Ovary (tissue), 9 donors: ENCODE data around the gene HSPA1B. TPM values are rescaled to one million over a fixed set of nuclear protein-coding genes. Genes with fewer than 3 reads are reported as not detected.
"Not testable (repeated sequence)": the region's sequence is repeated elsewhere in the genome, so short reads cannot be mapped to it uniquely, and the experiment has no call there.

Source experiments
- DNase-seq, 5 donors: peaks; one replicate each; pipeline ENCODE4 v3.0.0-alpha.2; 2019 to 2020
- H3K27ac ChIP-seq, 2 donors: fragments of 200-600 bp; one replicate each; pipeline versions ENCODE4 v1.5.1 to v1.8.0; 2019 to 2022
- H3K27me3 ChIP-seq: fragments of 200-600 bp; one replicate; pipeline ENCODE4 v1.8.0; 2022
- H3K36me3 ChIP-seq: fragments of 200-600 bp; sonication (generic); one replicate; pipeline ENCODE4 v1.5.1; 2019
- H3K4me1 ChIP-seq: one replicate; pipeline ENCODE4 v1.8.1; 2013; ENCODE audit warnings: mild to moderate bottlenecking, moderate library complexity; ENCODE audit not compliant: insufficient read depth
- H3K4me3 ChIP-seq: fragments of 200-600 bp; sonication (generic); one replicate; pipeline ENCODE4 v1.5.1; 2017
- H3K9me3 ChIP-seq, 2 donors: fragments of 200-600 bp in 1 of 2; sonication (generic) in 1 of 2; one replicate each; pipeline versions ENCODE4 v1.5.1 to v1.8.1; 2013 to 2019; ENCODE audit warnings: mild to moderate bottlenecking in 1 of 2, moderate library complexity in 1 of 2
- EP300 ChIP-seq: sonication (generic); formaldehyde crosslinking; IDR thresholded peaks from one replicate; pipeline ENCODE4 v1.6.1; 2017; ENCODE audit warnings: antibody characterized with exemption
- POLR2A ChIP-seq: fragments of 450-650 bp; IDR thresholded peaks from one replicate; pipeline ENCODE4 v1.6.1; 2017; ENCODE audit warnings: antibody characterized with exemption, mild to moderate bottlenecking, moderate library complexity
- WGBS, 3 donors: extraction: QIAGEN DNeasy Blood & Tissue Kit in 1 of 3; methylation state at CpG; one replicate each; pipeline versions ENCODE4 v1.1.5 to v1.1.7; 2013 to 2017; 5-methylcytosine and 5-hydroxymethylcytosine counted together
- intact Hi-C, 4 donors: fragments of 100-400 bp; cut with DNase I; formaldehyde crosslinking; loops; one replicate each; pipeline versions ENCODE4 v1.11.0 to v1.15.1; 2022 to 2023
- polyA plus RNA-seq, 2 donors: library from polyadenylated mRNA; stranded (reverse); fragments of 200-250 nt in 1 of 2; fragments of 350-450 nt in 1 of 2; fragmentation: Illumina TruSeq in 1 of 2; extraction: RNeasy Lipid Tissue Mini Kit (QIAGEN cat#74804) in 1 of 2; gene quantifications; one replicate each; pipeline ENCODE4 v1.2.3, GENCODE V29; 2013 to 2014
- total RNA-seq, 7 donors: library from RNA; depleted of rRNA in 2 of 7; stranded (reverse); fragments of >200 nt in 2 of 7; fragmentation: NEBNext Ultra II Directional in 3 of 7; extraction: Animal tissue kit (Norgen Biotek cat#: 25700) in 3 of 7; gene quantifications; one replicate each; pipeline versions ENCODE4 v1.1.0 to v1.2.4, GENCODE V29; 2016 to 2023
- TF ChIP-seq, protein P1 (sequence below), 3 donors: fragments of 450-650 bp in 2 of 3; fragments of 200-600 bp in 1 of 3; IDR thresholded peaks; one replicate each; pipeline versions ENCODE4 v1.5.1 to v1.8.0; 2016 to 2022; ENCODE audit warnings: antibody characterized with exemption in 3 of 3, mild to moderate bottlenecking in 1 of 3
- donor health status: DM: no; HTN: no; CAD: no; lungs with moderate emphysema.
- donor health status: DM: no; HTN: no; CAD: no.
- donor health status: Bipolar disorder and iron deficiency.
- donor health status: DM: yes; HTN: yes; CAD: no.
- donor health status: DM: no; HTN: no; CAD: no.
- donor health status: DM: yes; HTN: yes; CAD: no.

Gene HSPA1B
- total and polyA plus RNA-seq, 9 donors: 41.9 to 506 (median 175) TPM

GRCh38 chr6:31815025-31815838 lies 12.3 kb upstream of the HSPA1B start, which contains the start of the genes HSPA1A and HSPA1L:
Gene HSPA1A, plus strand, starts transcription at chr6:31815543. Its CDS starts 214 bp downstream, at chr6:31815757.
Gene HSPA1L, minus strand, starts transcription at chr6:31815283. Its CDS starts 3,311 bp downstream, at chr6:31811972.
- H3K27ac ChIP-seq: peak within 1 kb of the TSS; percentile 95 to 99
- peaks cover 2% of the 10 kb centered on the region for H3K4me1 ChIP-seq
- peak; percentile 91 to 96 (median 94) for DNase-seq
- no peaks in the 10 kb centered on the region for H3K27me3 ChIP-seq
- H3K4me3 ChIP-seq: peak within 1 kb of the TSS; percentile 59
- no peaks in the 10 kb centered on the region for H3K9me3 ChIP-seq
- 1 to 2% (median 2%) methylated on average over 47 to 56 of the region's 56 CpGs for WGBS, 3 donors
- H3K36me3 ChIP-seq: no peaks in the 10 kb centered on the region
- TF ChIP-seq EP300: peak; percentile 12
- TF ChIP-seq, protein P1, sequence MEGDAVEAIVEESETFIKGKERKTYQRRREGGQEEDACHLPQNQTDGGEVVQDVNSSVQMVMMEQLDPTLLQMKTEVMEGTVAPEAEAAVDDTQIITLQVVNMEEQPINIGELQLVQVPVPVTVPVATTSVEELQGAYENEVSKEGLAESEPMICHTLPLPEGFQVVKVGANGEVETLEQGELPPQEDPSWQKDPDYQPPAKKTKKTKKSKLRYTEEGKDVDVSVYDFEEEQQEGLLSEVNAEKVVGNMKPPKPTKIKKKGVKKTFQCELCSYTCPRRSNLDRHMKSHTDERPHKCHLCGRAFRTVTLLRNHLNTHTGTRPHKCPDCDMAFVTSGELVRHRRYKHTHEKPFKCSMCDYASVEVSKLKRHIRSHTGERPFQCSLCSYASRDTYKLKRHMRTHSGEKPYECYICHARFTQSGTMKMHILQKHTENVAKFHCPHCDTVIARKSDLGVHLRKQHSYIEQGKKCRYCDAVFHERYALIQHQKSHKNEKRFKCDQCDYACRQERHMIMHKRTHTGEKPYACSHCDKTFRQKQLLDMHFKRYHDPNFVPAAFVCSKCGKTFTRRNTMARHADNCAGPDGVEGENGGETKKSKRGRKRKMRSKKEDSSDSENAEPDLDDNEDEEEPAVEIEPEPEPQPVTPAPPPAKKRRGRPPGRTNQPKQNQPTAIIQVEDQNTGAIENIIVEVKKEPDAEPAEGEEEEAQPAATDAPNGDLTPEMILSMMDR (IDR thresholded peaks at IDR 0.05): peak in 1 of 3 donors; percentile 19
- peak; percentile 99 for TF ChIP-seq POLR2A
- intact Hi-C loops: no loop called here

DNA sequence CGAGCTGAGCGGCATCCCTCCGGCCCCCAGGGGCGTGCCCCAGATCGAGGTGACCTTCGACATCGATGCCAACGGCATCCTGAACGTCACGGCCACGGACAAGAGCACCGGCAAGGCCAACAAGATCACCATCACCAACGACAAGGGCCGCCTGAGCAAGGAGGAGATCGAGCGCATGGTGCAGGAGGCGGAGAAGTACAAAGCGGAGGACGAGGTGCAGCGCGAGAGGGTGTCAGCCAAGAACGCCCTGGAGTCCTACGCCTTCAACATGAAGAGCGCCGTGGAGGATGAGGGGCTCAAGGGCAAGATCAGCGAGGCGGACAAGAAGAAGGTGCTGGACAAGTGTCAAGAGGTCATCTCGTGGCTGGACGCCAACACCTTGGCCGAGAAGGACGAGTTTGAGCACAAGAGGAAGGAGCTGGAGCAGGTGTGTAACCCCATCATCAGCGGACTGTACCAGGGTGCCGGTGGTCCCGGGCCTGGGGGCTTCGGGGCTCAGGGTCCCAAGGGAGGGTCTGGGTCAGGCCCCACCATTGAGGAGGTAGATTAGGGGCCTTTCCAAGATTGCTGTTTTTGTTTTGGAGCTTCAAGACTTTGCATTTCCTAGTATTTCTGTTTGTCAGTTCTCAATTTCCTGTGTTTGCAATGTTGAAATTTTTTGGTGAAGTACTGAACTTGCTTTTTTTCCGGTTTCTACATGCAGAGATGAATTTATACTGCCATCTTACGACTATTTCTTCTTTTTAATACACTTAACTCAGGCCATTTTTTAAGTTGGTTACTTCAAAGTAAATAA lies 10.2 kb upstream of the HSPA1B start:
- intact Hi-C loops, H3K36me3 ChIP-seq, H3K4me1 ChIP-seq, H3K27me3 ChIP-seq, H3K9me3 ChIP-seq, H3K27ac ChIP-seq: not testable (repeated sequence)
- 57 to 67% (median 65%) methylated on average over 12 to 15 of the region's 37 CpGs for WGBS, 3 donors
- H3K4me3 ChIP-seq: peak overlapping the region; percentile 35
- peak in 1 of 5 donors; percentile 52 for DNase-seq

DNA sequence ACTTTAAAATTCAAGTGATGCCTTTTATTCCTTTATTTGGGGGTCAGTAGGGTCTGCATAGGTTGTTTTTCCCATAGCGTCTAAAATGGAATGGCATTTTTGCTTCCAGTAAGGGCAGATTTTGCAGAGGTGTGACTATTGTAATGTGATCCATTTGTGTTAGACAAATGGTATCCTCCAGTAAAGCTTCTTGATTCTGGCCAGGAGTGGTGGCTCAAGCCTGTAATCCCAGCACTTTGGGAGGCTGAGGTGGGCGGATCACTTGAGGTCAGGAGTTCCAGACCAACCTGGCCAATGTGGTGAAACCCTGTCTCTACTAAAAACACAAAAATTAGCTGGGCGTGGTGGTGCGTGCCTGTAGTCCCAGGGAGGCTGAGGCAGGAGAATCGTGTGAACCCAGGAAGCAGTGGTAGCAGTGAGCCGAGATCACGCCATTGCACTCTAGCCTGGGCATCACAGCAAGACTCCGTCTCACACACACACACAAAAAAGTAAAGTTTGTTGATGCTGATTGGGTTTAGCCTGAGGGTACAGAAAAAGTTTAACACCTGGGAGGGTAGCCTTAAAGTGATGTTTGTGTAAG lies 9.5 kb upstream of the HSPA1B start:
- not testable (repeated sequence) for H3K4me1 ChIP-seq

DNA sequence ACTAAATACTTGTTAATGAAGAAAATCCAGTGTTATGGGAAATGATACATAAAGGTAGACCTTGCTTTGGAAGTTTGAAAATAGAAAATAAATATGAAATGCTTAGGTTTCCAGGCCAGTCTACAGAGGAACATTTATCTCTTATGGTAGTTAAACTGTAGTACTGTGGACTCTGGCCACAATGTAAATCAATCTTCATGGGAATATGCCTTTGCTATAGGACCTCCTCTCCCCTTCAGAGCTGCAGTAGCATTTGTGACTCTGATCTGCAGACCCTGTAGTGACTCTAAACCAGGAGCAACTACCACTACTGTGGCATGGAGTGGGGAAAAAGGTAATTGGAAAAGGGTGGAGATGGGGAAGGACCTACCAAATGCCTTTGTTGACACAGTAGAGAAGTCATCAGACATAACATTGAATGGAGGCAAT lies 7.7 kb upstream of the HSPA1B start:
- Histone ChIP-seq H3K27me3 (no peaks in the 10 kb centered on the region), H3K4me1 (no peaks in the 10 kb centered on the region), H3K36me3 (no peaks in the 10 kb centered on the region), H3K9me3 (no peaks in the 10 kb centered on the region), H3K27ac (no peak overlapping the region), H3K4me3 (no peak overlapping the region)
- DNase-seq: no peak
- TF ChIP-seq EP300 (no peak), POLR2A (no peak)
- TF ChIP-seq, protein P1 (IDR thresholded peaks at IDR 0.05): no peak
- intact Hi-C loops: no loop called here

More for the DNA sequence above, 9.5 kb upstream of the HSPA1B start:
- intact Hi-C loops, H3K27ac ChIP-seq, H3K36me3 ChIP-seq, H3K9me3 ChIP-seq, H3K27me3 ChIP-seq, DNase-seq: not testable (repeated sequence)
- 79 to 85% (median 83%) methylated on average over 8 of the region's 8 CpGs for WGBS, 3 donors
- H3K4me3 ChIP-seq: peak overlapping the region; percentile 35

DNA sequence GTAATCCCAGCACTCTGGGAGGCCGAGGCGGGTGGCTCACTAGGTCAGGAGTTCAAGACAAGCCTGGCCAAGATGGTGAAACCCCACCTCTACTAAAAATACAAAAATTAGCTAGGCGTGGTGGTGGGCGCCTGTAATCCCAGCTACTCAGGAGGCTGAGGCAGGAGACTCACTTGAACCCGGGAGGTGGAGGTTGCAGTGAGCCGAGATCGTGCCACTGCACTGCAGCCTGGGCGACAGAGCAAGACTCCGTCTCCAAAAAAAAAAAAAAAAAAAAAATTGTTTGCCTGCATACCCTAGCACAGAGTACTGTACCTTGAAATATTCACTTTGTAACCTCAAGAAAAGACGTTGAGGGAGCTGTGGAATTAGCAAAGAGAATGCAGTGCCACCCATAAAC lies 7.1 kb upstream of the HSPA1B start:
- H3K27me3 ChIP-seq, DNase-seq, H3K9me3 ChIP-seq, H3K4me1 ChIP-seq, H3K36me3 ChIP-seq, H3K4me3 ChIP-seq, intact Hi-C loops: not testable (repeated sequence)
- WGBS, 3 donors: 90 to 92% (median 91%) methylated on average over 10 of the region's 10 CpGs
- peak overlapping the region in 1 of 2 donors; percentile 98 for H3K27ac ChIP-seq
